ENCODE measurements around the gene MBD4.
A peak's percentile ranks its signal among the peaks of the same experiment; 100 is the strongest.

DNA sequence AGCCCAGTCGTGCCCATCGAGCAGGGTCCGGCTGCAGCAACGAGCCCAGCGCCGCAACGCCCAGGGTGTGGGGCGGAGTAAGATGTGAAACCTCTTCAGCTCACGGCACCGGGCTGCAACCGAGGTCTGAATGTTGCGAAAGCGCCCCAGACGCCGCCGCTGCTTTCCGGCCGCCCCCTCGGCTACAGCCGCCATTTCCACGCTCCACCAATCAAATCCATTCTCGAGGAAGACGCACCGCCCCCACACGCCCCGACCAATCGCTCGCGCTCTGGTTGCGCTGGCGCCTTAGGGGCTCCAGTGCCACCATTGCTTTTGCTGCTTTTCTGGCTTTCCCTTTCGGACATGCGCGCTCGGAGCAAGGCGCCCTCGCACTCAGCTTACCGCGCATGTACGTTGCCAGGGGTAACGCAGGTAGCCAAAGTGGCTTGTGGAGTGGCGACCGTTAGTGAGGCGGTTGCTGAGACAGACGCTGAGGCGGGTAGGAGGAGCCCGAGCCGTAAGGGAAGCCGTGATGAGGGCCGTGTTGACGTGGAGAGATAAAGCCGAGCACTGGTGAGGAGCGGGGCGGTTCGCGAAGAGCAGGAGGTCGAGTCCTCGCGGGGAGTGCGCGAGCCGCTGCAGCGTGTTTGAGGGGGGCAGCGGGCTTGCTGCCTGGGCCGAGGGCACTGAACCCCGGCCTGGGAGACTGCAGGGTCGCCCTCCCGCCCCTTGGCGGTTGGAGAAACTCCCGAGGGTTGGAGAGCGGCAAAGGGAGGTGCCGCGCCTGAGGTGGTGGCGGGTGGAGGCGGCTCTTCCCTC, at the start of gene MBD4, which contains the start of gene IFT122:
- TF ChIP-seq, protein P1, sequence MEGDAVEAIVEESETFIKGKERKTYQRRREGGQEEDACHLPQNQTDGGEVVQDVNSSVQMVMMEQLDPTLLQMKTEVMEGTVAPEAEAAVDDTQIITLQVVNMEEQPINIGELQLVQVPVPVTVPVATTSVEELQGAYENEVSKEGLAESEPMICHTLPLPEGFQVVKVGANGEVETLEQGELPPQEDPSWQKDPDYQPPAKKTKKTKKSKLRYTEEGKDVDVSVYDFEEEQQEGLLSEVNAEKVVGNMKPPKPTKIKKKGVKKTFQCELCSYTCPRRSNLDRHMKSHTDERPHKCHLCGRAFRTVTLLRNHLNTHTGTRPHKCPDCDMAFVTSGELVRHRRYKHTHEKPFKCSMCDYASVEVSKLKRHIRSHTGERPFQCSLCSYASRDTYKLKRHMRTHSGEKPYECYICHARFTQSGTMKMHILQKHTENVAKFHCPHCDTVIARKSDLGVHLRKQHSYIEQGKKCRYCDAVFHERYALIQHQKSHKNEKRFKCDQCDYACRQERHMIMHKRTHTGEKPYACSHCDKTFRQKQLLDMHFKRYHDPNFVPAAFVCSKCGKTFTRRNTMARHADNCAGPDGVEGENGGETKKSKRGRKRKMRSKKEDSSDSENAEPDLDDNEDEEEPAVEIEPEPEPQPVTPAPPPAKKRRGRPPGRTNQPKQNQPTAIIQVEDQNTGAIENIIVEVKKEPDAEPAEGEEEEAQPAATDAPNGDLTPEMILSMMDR (IDR thresholded peaks at IDR 0.05 in 8 of 11, conservative IDR thresholded peaks at IDR 0.05 in 3 of 11), result peak in 2 of 11 experiments; percentile 8 to 10
- TF ChIP-seq POLR2A (IDR thresholded peaks at IDR 0.05), result peak in 2 of 3 donors; percentile 85 to 94
- peak; percentile 96 to 99 (median 96) for TF ChIP-seq POLR2AphosphoS5 (IDR thresholded peaks at IDR 0.05)
